Stimulated activated CD8-positive, alpha-beta memory T cell treated with anti-CD3 and anti-CD28 coated beads, Interleukin-12 subunit alpha, Interleukin-12 subunit beta, amount 100 ng/mL, for 24 hours (primary cell): ENCODE measurements around the gene DDR2.
"Not testable (repeated sequence)": the region's sequence is repeated elsewhere in the genome, so short reads cannot be mapped to it uniquely, and the experiment has no call there.

Experiments used
- DNase-seq: peaks from one replicate; pipeline ENCODE4 v3.0.0-alpha.2; 2020; ENCODE audit errors: extremely low read depth

Gene DDR2

GRCh38 chr1:162722036-162722435, 89.8 kb downstream of the DDR2 start:
- no peak for DNase-seq

- no peak for DNase-seq
These were observed 92.4 kb downstream of the DDR2 start for GRCh38 chr1:162724583-162725120.

- no peak for DNase-seq
These were observed 93.1 kb downstream of the DDR2 start for GRCh38 chr1:162725301-162725837.

GRCh38 chr1:162726555-162726954, 94.3 kb downstream of the DDR2 start:
- DNase-seq: no peak

GRCh38 chr1:162727493-162727892, 95.2 kb downstream of the DDR2 start:
- DNase-seq: not testable (repeated sequence)

GRCh38 chr1:162728573-162728972, 96.3 kb downstream of the DDR2 start:
- no peak for DNase-seq

GRCh38 chr1:162729195-162729774, 97.0 kb downstream of the DDR2 start:
- DNase-seq: not testable (repeated sequence)

GRCh38 chr1:162732094-162732493, 99.8 kb downstream of the DDR2 start:
- DNase-seq: no peak

- no peak for DNase-seq
These were observed 100.5 kb downstream of the DDR2 start for GRCh38 chr1:162732566-162733335.

- no peak for DNase-seq
These were observed 101.0 kb downstream of the DDR2 start for GRCh38 chr1:162733336-162733590.

GRCh38 chr1:162734047-162734446, 101.8 kb downstream of the DDR2 start:
- DNase-seq: no peak

GRCh38 chr1:162736184-162736583, 103.9 kb downstream of the DDR2 start:
- DNase-seq: no peak

- no peak for DNase-seq
These were observed 104.4 kb downstream of the DDR2 start for GRCh38 chr1:162736633-162737067.

GRCh38 chr1:162740755-162741154, 108.5 kb downstream of the DDR2 start:
- no peak for DNase-seq

GRCh38 chr1:162741574-162741973, 109.3 kb downstream of the DDR2 start:
- DNase-seq: no peak

- not testable (repeated sequence) for DNase-seq
These were observed 114.1 kb downstream of the DDR2 start for GRCh38 chr1:162746264-162746942.

GRCh38 chr1:162753001-162753658, 120.9 kb downstream of the DDR2 start:
- no peak for DNase-seq

GRCh38 chr1:162753998-162754585, 121.8 kb downstream of the DDR2 start:
- DNase-seq: no peak

GRCh38 chr1:162755306-162755705, 123.0 kb downstream of the DDR2 start:
- no peak for DNase-seq

- DNase-seq: no peak
These were observed 124.3 kb downstream of the DDR2 start for GRCh38 chr1:162756523-162756922.

- DNase-seq: no peak
These were observed 125.2 kb downstream of the DDR2 start for GRCh38 chr1:162757476-162757875.

- no peak for DNase-seq
These were observed 133.5 kb downstream of the DDR2 start for GRCh38 chr1:162765788-162766187.
